Measurements from ENCODE around the gene SND1. TPM values are rescaled to one million over a fixed set of nuclear protein-coding genes. Genes with fewer than 3 reads are reported as not detected.

The SND1 gene
- total RNA-seq, 5 donors from 2014 or later (not counting 1 experiment from before 2014, with no cell fraction given): 137 to 187 (median 154) TPM

DNA sequence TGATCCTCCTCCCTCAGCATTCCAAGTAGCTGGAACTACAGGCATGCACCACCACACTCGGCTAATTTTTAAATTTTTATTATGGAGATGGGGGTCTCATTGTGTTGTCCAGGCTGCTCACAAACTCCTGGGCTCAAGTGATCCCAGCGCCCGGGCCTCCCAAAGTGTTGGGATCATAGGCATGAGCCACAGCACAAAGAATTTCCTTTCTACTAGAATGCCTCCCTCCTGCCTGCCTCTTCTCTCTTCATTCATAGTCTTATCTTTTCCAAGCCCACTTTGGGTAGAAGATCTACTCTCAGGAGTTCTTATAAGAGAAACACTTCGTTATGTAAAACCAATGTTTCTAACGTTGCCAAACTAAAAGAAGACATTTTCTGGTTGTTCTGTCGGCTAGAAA lies 235.1 kb downstream of the SND1 start:
- Mint-ChIP-seq H3K4me3 (no peak overlapping the region), H3K27me3 (no peaks in the 10 kb centered on the region), H3K27ac (no peak overlapping the region), H3K4me1 (peaks cover 4 to 12% (median 6%) of the 10 kb centered on the region in 3 donors), H3K9me3 (no peaks in the 10 kb centered on the region), H3K36me3 (peaks cover 55% of the 10 kb centered on the region)
- ATAC-seq (replicated peaks in 1 of 4) (no peak), DNase-seq (no peak)
- Histone ChIP-seq H3K27ac (ENCODE audit: low read length) (no peak overlapping the region), H3K36me3 (ENCODE audit: control insufficient read depth in 2 of 2, extremely low read depth in 1 of 2, insufficient read depth in 1 of 2, low read length in 1 of 2) (peaks cover 6 to 29% of the 10 kb centered on the region in 2 donors), H3K4me1 (ENCODE audit: control insufficient read depth in 1 of 2, extremely low read depth in 1 of 2, insufficient read depth in 2 of 2, low read length in 2 of 2) (no peaks in the 10 kb centered on the region), H3K9me3 (no peaks in the 10 kb centered on the region), H3K4me3 (ENCODE audit: control insufficient read depth in 1 of 2, extremely low read depth in 1 of 2, low read length in 1 of 2) (no peak overlapping the region), H3K27me3 (replicated peaks in 1 of 2; ENCODE audit: control insufficient read depth in 2 of 2, extremely low read depth in 1 of 2, insufficient read depth in 2 of 2, low read length in 1 of 2) (no peaks in the 10 kb centered on the region)
- WGBS (ENCODE audit: insufficient coverage): no CpG with 5 or more reads among the region's 6 CpGs
- POLR2A ChIA-PET: interaction anchor here in 1 of 2 donors (0.6 kb wide), 1 partner anchor 1372 kb away, joined by 7 read pairs; no protein-coding TSS in a partner anchor
- CTCF ChIA-PET: no interaction called here

DNA sequence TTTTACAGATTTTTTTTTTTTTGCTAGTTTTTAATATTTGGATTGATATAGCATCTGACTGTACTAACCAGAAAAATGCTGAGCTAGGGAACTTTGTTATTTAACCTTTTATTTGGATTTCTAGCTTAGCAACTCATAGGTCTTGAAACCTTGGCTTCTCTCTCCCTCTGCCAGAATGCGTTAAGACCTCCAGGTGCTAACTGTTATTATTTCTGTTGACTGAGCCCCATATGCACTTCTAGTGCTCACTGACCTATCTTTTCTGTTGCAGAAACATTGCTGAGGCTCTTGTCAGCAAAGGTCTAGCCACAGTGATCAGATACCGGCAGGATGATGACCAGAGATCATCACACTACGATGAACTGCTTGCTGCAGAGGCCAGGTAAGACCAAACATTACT lies 235.6 kb downstream of the SND1 start:
- peaks cover 59% of the 10 kb centered on the region for H3K36me3 Mint-ChIP-seq
- WGBS (ENCODE audit: insufficient coverage): 100% methylated on average over 2 of the region's 3 CpGs
- H3K27ac Mint-ChIP-seq: no peak overlapping the region
- H3K4me1 Mint-ChIP-seq: peaks cover 4 to 12% (median 6%) of the 10 kb centered on the region in 3 donors
- Histone ChIP-seq H3K36me3 (ENCODE audit: control insufficient read depth in 2 of 2, extremely low read depth in 1 of 2, insufficient read depth in 1 of 2, low read length in 1 of 2) (peaks cover 6 to 30% of the 10 kb centered on the region in 2 donors), H3K4me1 (ENCODE audit: control insufficient read depth in 1 of 2, extremely low read depth in 1 of 2, insufficient read depth in 2 of 2, low read length in 2 of 2) (no peaks in the 10 kb centered on the region), H3K27ac (ENCODE audit: low read length) (no peak overlapping the region), H3K27me3 (replicated peaks in 1 of 2; ENCODE audit: control insufficient read depth in 2 of 2, extremely low read depth in 1 of 2, insufficient read depth in 2 of 2, low read length in 1 of 2) (no peaks in the 10 kb centered on the region), H3K9me3 (no peaks in the 10 kb centered on the region), H3K4me3 (ENCODE audit: control insufficient read depth in 1 of 2, extremely low read depth in 1 of 2, low read length in 1 of 2) (no peak overlapping the region)
- no peaks in the 10 kb centered on the region for H3K9me3 Mint-ChIP-seq
- ATAC-seq (replicated peaks in 1 of 4) (no peak), DNase-seq (no peak)
- POLR2A ChIA-PET: interaction anchor here in 1 of 2 donors (0.6 kb wide), 1 partner anchor 183 kb away, joined by 4 read pairs; no protein-coding TSS in a partner anchor
- H3K27me3 Mint-ChIP-seq: no peaks in the 10 kb centered on the region
- CTCF ChIA-PET: no interaction called here
- no peak overlapping the region for H3K4me3 Mint-ChIP-seq

DNA sequence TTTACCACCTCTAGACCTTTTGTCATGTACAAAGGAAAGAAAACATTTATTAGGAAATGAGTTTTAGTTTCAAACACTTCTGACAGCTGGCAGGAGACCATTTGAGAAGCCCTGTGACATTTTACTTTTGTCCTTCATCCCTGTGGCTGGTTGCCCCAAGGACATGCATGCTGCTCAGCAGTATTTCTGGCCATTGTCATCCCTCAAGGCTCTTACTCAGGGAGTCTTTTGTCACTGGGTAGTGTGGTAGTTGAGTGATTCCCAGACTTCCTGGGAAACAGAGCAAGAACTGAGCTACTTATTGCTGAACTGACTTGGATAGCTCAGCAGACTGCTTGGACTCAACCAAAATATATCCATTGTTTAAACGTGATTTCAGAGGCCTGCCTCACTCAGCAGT lies 236.4 kb downstream of the SND1 start:
- H3K27ac Mint-ChIP-seq: no peak overlapping the region
- CTCF ChIA-PET: no interaction called here

DNA sequence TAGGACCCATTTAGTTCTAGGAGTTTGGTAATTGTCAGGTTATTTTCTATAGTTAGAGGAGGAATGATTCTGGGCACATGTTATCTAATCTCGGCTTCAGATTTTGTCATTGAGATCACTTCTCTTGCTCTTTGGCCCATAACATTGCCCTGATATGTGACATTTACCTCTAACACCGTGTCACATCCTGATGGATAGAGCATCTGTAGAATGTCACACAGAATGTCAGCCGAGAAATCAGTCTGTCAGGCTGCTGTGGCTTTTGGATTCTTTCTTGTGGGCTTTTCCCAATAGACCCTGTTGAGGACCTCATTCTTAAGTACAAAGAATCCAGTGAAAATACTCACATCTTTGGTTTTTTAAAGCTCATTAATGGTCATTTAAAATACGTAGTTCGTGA lies 236.8 kb downstream of the SND1 start:
- Histone ChIP-seq H3K27ac (ENCODE audit: low read length) (no peak overlapping the region), H3K36me3 (ENCODE audit: control insufficient read depth in 2 of 2, extremely low read depth in 1 of 2, insufficient read depth in 1 of 2, low read length in 1 of 2) (peaks cover 6 to 30% of the 10 kb centered on the region in 2 donors), H3K9me3 (no peaks in the 10 kb centered on the region), H3K27me3 (replicated peaks in 1 of 2; ENCODE audit: control insufficient read depth in 2 of 2, extremely low read depth in 1 of 2, insufficient read depth in 2 of 2, low read length in 1 of 2) (no peaks in the 10 kb centered on the region), H3K4me3 (ENCODE audit: control insufficient read depth in 1 of 2, extremely low read depth in 1 of 2, low read length in 1 of 2) (no peak overlapping the region), H3K4me1 (ENCODE audit: control insufficient read depth in 1 of 2, extremely low read depth in 1 of 2, insufficient read depth in 2 of 2, low read length in 2 of 2) (no peaks in the 10 kb centered on the region)
- no peaks in the 10 kb centered on the region for H3K9me3 Mint-ChIP-seq
- H3K4me1 Mint-ChIP-seq: peaks cover 6 to 12% (median 12%) of the 10 kb centered on the region in 3 donors
- peaks cover 65% of the 10 kb centered on the region for H3K36me3 Mint-ChIP-seq
- no peak overlapping the region for H3K27ac Mint-ChIP-seq
- 92% methylated on average over 2 of the region's 5 CpGs for WGBS (ENCODE audit: insufficient coverage)
- DNase-seq: no peak
- no peaks in the 10 kb centered on the region for H3K27me3 Mint-ChIP-seq
- ChIA-PET POLR2A (interaction anchor here in 1 of 2 donors (0.7 kb wide), 1 partner anchor 32 kb away, joined by 4 read pairs; no protein-coding TSS in a partner anchor), CTCF (no interaction called here)
- H3K4me3 Mint-ChIP-seq: no peak overlapping the region
- ATAC-seq (replicated peaks in 1 of 4): no peak

More for the DNA sequence above, 236.4 kb downstream of the SND1 start:
- Mint-ChIP-seq H3K27me3 (no peaks in the 10 kb centered on the region), H3K9me3 (no peaks in the 10 kb centered on the region), H3K4me1 (peaks cover 4 to 12% (median 10%) of the 10 kb centered on the region in 3 donors), H3K36me3 (peaks cover 64% of the 10 kb centered on the region), H3K4me3 (no peak overlapping the region)
- Histone ChIP-seq H3K9me3 (no peaks in the 10 kb centered on the region), H3K36me3 (ENCODE audit: control insufficient read depth in 2 of 2, extremely low read depth in 1 of 2, insufficient read depth in 1 of 2, low read length in 1 of 2) (peaks cover 6 to 30% of the 10 kb centered on the region in 2 donors), H3K27ac (ENCODE audit: low read length) (no peak overlapping the region), H3K4me1 (ENCODE audit: control insufficient read depth in 1 of 2, extremely low read depth in 1 of 2, insufficient read depth in 2 of 2, low read length in 2 of 2) (no peaks in the 10 kb centered on the region), H3K4me3 (ENCODE audit: control insufficient read depth in 1 of 2, extremely low read depth in 1 of 2, low read length in 1 of 2) (no peak overlapping the region), H3K27me3 (replicated peaks in 1 of 2; ENCODE audit: control insufficient read depth in 2 of 2, extremely low read depth in 1 of 2, insufficient read depth in 2 of 2, low read length in 1 of 2) (no peaks in the 10 kb centered on the region)
- ATAC-seq (replicated peaks in 1 of 4) (no peak), DNase-seq (no peak)
- POLR2A ChIA-PET: interaction anchor here in 1 of 2 donors (0.7 kb wide), 1 partner anchor 31 kb away, joined by 4 read pairs; no protein-coding TSS in a partner anchor
- WGBS (ENCODE audit: insufficient coverage): no CpG with 5 or more reads among the region's 1 CpG

DNA sequence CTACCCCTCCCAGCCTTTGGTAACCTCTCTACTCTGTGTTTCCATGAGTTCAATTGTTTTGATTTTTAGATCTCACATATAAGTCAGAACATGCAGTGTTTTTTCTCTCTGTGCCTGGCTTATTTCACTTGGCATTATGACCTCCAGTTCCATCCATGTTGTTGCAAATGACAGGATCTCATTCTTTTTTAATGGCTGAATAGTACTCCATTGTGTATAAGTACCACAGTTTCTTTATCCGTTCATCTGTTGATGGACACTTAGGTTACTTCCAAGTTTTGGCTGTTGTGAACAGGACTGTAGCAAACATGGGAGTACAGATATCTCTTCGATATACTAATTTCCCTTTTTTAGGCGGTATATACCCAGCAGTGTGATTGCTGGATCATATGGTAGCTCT lies 237.7 kb downstream of the SND1 start:
- no peak overlapping the region for H3K4me3 Mint-ChIP-seq
- DNase-seq (no peak), ATAC-seq (replicated peaks in 1 of 4) (no peak)
- peaks cover 6 to 29% of the 10 kb centered on the region in 2 donors for H3K36me3 ChIP-seq (ENCODE audit: control insufficient read depth in 2 of 2, extremely low read depth in 1 of 2, insufficient read depth in 1 of 2, low read length in 1 of 2)
- no peaks in the 10 kb centered on the region for H3K27me3 ChIP-seq (replicated peaks in 1 of 2; ENCODE audit: control insufficient read depth in 2 of 2, extremely low read depth in 1 of 2, insufficient read depth in 2 of 2, low read length in 1 of 2)
- H3K4me1 Mint-ChIP-seq: peaks cover 8 to 12% (median 9%) of the 10 kb centered on the region in 3 donors
- H3K9me3 ChIP-seq: no peaks in the 10 kb centered on the region
- CTCF ChIA-PET: no interaction called here
- no peaks in the 10 kb centered on the region for H3K4me1 ChIP-seq (ENCODE audit: control insufficient read depth in 1 of 2, extremely low read depth in 1 of 2, insufficient read depth in 2 of 2, low read length in 2 of 2)
- H3K27ac ChIP-seq (ENCODE audit: low read length): no peak overlapping the region
- no CpG with 5 or more reads among the region's 3 CpGs for WGBS (ENCODE audit: insufficient coverage)
- H3K27me3 Mint-ChIP-seq: no peaks in the 10 kb centered on the region
- POLR2A ChIA-PET: no interaction called here
- no peak overlapping the region for H3K27ac Mint-ChIP-seq
- H3K4me3 ChIP-seq (ENCODE audit: control insufficient read depth in 1 of 2, extremely low read depth in 1 of 2, low read length in 1 of 2): no peak overlapping the region
- H3K9me3 Mint-ChIP-seq: no peaks in the 10 kb centered on the region
- H3K36me3 Mint-ChIP-seq: peaks cover 62% of the 10 kb centered on the region

DNA sequence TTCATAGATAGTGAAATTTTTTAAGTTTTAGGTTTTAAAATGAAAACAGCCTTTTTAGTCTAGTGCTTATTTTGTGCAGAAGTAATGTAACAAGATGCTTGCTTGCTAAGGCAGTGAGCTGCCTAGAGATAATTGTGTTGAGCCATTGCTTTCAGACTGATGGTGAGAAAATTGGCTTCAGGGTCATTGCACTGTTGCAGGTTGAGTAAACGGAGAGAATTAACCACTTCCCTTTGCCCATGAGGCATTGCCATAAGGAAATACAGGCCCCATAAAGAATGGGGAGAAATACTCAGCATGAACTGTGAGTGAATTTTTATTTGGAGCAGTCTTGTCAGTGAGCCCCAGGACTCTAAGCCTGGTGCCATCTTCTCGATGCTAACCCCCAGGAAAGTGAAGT lies 238.7 kb downstream of the SND1 start:
- no peaks in the 10 kb centered on the region for H3K27me3 Mint-ChIP-seq
- WGBS (ENCODE audit: insufficient coverage): 100% methylated on average over 1 of the region's 2 CpGs
- Histone ChIP-seq H3K27me3 (replicated peaks in 1 of 2; ENCODE audit: control insufficient read depth in 2 of 2, extremely low read depth in 1 of 2, insufficient read depth in 2 of 2, low read length in 1 of 2) (no peaks in the 10 kb centered on the region), H3K4me3 (ENCODE audit: control insufficient read depth in 1 of 2, extremely low read depth in 1 of 2, low read length in 1 of 2) (no peak overlapping the region), H3K9me3 (no peaks in the 10 kb centered on the region), H3K4me1 (ENCODE audit: control insufficient read depth in 1 of 2, extremely low read depth in 1 of 2, insufficient read depth in 2 of 2, low read length in 2 of 2) (no peaks in the 10 kb centered on the region), H3K36me3 (ENCODE audit: control insufficient read depth in 2 of 2, extremely low read depth in 1 of 2, insufficient read depth in 1 of 2, low read length in 1 of 2) (peaks cover 6 to 28% of the 10 kb centered on the region in 2 donors), H3K27ac (ENCODE audit: low read length) (no peak overlapping the region)
- H3K27ac Mint-ChIP-seq: no peak overlapping the region
- H3K4me1 Mint-ChIP-seq: peaks cover 6 to 12% (median 9%) of the 10 kb centered on the region in 3 donors
- no peaks in the 10 kb centered on the region for H3K9me3 Mint-ChIP-seq
- CTCF ChIA-PET: no interaction called here
- ATAC-seq (replicated peaks in 1 of 4): no peak
- no peak for DNase-seq
- POLR2A ChIA-PET: no interaction called here
- peaks cover 61% of the 10 kb centered on the region for H3K36me3 Mint-ChIP-seq
- H3K4me3 Mint-ChIP-seq: no peak overlapping the region

DNA sequence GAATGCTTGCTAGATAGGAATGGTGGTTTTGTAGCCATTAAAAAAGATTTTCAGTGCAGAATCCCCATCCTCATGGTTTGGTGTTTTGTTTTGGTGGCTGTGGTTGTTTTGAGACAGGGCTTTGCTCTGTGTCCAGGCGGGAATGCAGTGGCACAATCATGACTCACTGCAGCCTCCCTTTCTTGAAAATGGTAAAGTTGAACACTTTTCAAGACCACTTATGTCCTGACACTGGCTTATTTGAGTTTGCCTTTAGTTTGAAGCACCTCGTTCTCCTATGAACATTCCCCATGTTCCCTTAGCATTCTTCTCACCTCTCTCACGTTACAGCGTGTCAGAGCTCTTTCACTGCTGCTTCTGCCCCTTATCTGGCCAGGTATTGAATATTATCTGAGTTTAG lies 239.2 kb downstream of the SND1 start:
- Mint-ChIP-seq H3K9me3 (no peaks in the 10 kb centered on the region), H3K4me3 (no peak overlapping the region), H3K27ac (no peak overlapping the region), H3K27me3 (no peaks in the 10 kb centered on the region), H3K4me1 (peaks cover 6 to 12% (median 9%) of the 10 kb centered on the region in 3 donors), H3K36me3 (peaks cover 61% of the 10 kb centered on the region)
- DNase-seq (no peak), ATAC-seq (replicated peaks in 1 of 4) (no peak)
- H3K9me3 ChIP-seq: no peaks in the 10 kb centered on the region
- H3K27me3 ChIP-seq (replicated peaks in 1 of 2; ENCODE audit: control insufficient read depth in 2 of 2, extremely low read depth in 1 of 2, insufficient read depth in 2 of 2, low read length in 1 of 2): no peaks in the 10 kb centered on the region
- H3K27ac ChIP-seq (ENCODE audit: low read length): no peak overlapping the region
- no peak overlapping the region for H3K4me3 ChIP-seq (ENCODE audit: control insufficient read depth in 1 of 2, extremely low read depth in 1 of 2, low read length in 1 of 2)
- CTCF ChIA-PET: no interaction called here
- POLR2A ChIA-PET: no interaction called here
- peaks cover 6 to 28% of the 10 kb centered on the region in 2 donors for H3K36me3 ChIP-seq (ENCODE audit: control insufficient read depth in 2 of 2, extremely low read depth in 1 of 2, insufficient read depth in 1 of 2, low read length in 1 of 2)
- no peaks in the 10 kb centered on the region for H3K4me1 ChIP-seq (ENCODE audit: control insufficient read depth in 1 of 2, extremely low read depth in 1 of 2, insufficient read depth in 2 of 2, low read length in 2 of 2)
- WGBS (ENCODE audit: insufficient coverage): 93% methylated on average over 2 of the region's 4 CpGs

Data from T-cell (primary cell).